Activated CD8-positive, alpha-beta memory T cell treated with anti-CD3 and anti-CD28 coated beads, Interleukin-2, amount 50 U/mL, for 24 hours (primary cell): Measurements from ENCODE around the gene PNMA6E.

ENCODE experiments used
- DNase-seq: peaks from one replicate; pipeline ENCODE4 v3.0.0-alpha.2; 2020; ENCODE audit errors: extremely low read depth

Gene PNMA6E

GRCh38 chrX:153401133-153401764 lies at the start of gene PNMA6E:
Gene PNMA6E (minus strand): TSS chrX:153401350. CDS start chrX:153398849, 2,501 bp downstream.
- no peak for DNase-seq

- no peak for DNase-seq
Measured at GRCh38 chrX:153450949-153451277, 49.8 kb upstream of the PNMA6E start.

- DNase-seq = no peak
Measured at GRCh38 chrX:153450114-153450948, 49.2 kb upstream of the PNMA6E start.

GRCh38 chrX:153449368-153450113 lies 48.4 kb upstream of the PNMA6E start:
- DNase-seq = no peak

GRCh38 chrX:153448556-153449367 lies 47.6 kb upstream of the PNMA6E start:
- no peak for DNase-seq

- DNase-seq = no peak
Measured at GRCh38 chrX:153447581-153447960, 46.4 kb upstream of the PNMA6E start.

GRCh38 chrX:153446950-153447580 lies 45.9 kb upstream of the PNMA6E start:
- DNase-seq = no peak

- DNase-seq = no peak
Measured at GRCh38 chrX:153446636-153446936, 45.4 kb upstream of the PNMA6E start.

GRCh38 chrX:153445856-153446635 lies 44.9 kb upstream of the PNMA6E start, which contains the start of gene TREX2:
Gene TREX2 (minus strand): TSS chrX:153446056. CDS start chrX:153445430, 626 bp downstream.
- DNase-seq = no peak

GRCh38 chrX:153445106-153445855 lies 44.1 kb upstream of the PNMA6E start:
- DNase-seq = no peak

GRCh38 chrX:153444333-153445011 lies 43.3 kb upstream of the PNMA6E start:
- DNase-seq = no peak

GRCh38 chrX:153443476-153444332 lies 42.6 kb upstream of the PNMA6E start:
- no peak for DNase-seq

- no peak for DNase-seq
Measured at GRCh38 chrX:153442463-153442862, 41.3 kb upstream of the PNMA6E start.

GRCh38 chrX:153441981-153442380 lies 40.8 kb upstream of the PNMA6E start:
- DNase-seq = no peak

GRCh38 chrX:153441296-153441695 lies 40.1 kb upstream of the PNMA6E start:
- DNase-seq = no peak

GRCh38 chrX:153440556-153441135 lies 39.5 kb upstream of the PNMA6E start:
- no peak for DNase-seq

GRCh38 chrX:153439977-153440376 lies 38.8 kb upstream of the PNMA6E start:
- no peak for DNase-seq

GRCh38 chrX:153438532-153438931 lies 37.4 kb upstream of the PNMA6E start:
- no peak for DNase-seq
